T-helper 2 cell (primary cell): ENCODE results near the gene GRIK2.
"Not testable (repeated sequence)": the region's sequence is repeated elsewhere in the genome, so short reads cannot be mapped to it uniquely, and the experiment has no call there.

Experiments used
- DNase-seq, 5 experiments: peaks; one replicate each; pipeline versions ENCODE4 v3.0.0 to v3.0.0-alpha.2; 2012 to 2022

GRIK2 gene

DNA sequence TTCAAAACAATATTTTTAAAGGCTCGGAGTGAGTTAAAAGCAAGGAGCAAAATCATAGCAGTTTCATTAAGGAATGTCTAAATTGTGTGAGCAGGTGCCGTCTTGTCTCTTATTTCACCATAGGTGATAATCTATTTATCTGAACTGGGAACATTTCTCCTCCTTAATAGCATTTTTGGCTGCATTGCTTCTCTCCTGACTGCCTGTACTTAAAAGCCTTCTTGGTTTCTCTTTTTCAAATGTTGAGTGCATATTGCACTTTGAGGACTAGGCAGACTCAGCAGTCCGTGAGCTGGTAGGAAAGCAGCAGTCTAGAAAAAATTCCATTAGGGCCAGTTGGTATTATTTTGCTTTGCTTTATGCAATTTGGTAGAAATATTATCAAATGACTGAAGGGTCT lies 645.9 kb downstream of the GRIK2 start:
- DNase-seq = no peak

DNA sequence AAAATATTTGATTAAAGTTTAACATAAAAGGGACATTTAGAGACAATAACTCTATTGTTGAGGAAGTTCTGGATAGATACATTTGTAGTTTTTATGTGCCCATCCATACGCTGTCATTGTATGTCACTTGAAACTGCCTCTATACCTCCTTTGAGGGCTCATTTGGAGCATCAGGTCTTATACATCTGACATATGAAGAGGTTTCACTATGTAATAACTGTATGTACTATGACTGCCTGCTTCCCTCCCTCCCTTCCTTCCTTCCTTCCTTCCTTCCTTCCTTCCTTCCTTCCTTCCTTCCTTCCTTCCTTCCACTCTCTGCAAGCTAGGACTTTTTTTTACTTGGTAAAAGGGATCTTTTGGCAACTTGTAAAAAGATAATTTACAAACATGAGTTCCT lies 657.5 kb downstream of the GRIK2 start:
- DNase-seq = no peak

DNA sequence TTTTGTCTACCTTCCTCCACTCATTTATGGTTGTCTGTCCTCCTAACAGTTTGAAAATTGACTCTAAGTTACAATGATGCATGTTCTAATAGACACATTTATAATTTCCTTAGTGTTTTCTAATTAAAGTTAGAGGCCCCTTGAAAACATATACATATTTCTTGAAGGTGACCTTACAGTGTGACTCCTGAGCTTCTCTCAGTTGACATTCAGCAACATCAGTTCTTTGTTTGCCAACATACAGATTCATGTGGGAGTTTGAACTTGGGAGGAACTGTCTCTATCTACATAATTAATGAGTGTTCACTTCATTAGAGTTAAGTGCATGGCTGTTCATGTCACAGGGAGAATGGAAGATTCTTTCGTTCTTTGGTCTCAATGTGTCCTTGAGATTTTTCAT lies 658.2 kb downstream of the GRIK2 start:
- no peak for DNase-seq

DNA sequence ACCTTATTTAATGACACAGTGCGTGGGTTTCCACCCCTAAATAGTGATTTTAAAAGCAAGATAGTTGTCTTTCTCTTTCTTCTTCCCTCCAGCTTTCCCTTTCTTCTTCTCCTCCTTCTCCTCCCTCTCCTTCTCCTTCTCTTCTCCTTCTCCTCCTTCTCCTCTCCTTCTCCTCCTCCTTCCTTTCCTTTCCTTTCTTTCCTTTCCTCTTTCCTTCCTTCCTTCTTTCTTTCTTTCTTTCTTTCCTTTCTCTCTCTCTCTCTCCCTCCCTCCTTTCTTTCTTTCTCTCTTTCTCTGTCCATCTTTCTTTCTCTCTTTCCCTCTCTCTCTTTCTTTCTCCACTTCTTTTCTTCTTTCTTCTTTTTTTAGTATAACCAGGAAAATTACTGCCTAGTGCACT lies 670.6 kb downstream of the GRIK2 start:
- DNase-seq = no peak

DNA sequence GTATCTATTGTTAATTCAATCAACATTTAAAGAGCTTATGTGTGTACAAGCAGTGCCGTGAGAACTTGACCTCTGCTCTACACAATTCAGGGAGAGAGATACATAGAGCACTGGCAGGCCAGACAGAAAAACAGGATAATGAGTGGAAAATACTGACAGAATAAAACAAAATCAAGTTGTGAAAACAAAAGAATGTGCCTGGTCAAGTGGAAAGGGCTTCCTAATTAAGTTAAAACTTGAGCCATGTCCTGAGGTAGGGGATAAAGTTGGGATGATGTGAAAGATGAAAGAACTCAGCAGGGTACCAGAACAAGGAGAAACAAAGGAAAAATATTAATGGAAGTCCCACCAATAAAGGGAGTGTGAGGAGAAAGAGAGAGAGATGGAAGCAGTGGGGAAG lies 672.8 kb downstream of the GRIK2 start:
- DNase-seq = no peak

DNA sequence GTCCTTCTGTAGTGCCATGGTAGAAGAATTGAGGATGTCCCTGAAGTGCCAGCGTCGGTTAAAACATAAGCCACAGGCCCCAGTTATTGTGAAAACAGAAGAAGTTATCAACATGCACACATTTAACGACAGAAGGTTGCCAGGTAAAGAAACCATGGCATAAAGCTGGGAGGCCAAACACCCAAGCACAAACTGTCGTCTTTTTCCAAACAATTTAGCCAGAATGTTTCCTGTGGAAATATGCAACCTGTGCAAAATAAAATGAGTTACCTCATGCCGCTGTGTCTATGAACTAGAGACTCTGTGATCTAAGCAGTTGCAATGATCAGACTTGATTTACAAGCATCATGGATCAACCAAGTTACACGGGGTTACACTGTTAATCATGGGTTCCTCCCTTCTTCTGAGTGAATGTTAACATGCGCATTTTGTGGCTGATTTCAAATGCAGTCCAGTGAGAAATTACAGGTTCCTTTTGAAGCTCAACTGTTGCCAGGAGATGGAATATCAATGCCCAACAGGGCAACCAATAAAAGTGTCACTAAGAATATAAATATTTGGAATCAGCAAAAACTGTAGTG lies 674.9 kb downstream of the GRIK2 start:
- no peak for DNase-seq

DNA sequence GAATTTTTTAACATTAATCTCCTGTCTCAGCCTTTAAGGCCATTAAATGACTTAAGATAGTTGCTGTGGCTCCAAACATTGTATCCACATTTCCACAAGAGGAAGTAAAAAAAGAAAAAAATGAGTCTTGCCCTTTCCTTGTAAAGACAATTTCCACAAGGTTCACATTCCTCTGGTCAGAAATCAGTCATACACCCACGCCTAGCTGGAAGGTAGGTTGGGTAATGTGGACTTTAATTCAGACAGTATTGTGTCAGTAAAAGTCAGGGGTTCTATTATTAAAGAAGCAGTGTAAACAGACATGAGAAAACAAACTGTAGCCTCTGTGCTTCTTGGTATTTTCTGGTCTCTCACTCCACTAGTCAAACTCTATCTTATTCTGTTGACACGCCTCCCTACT lies 682.0 kb downstream of the GRIK2 start:
- DNase-seq = no peak

DNA sequence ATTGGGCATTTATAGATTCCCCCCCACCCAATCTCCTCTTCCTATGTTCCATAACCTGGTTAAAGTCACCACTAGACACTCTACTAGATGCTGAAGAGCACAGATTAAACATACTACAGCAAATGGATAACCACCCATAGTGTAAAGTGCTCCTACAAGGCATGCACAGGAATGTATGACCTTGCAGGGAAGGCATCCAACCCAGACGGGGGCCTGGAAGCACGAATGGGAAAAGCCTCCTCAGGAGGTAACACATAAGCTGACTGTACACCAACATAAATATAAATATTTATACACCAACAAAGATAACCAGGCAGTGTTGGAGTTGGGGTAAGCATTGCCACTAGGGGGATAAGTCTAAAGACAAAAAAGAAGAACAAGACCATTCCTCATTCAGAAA lies 691.7 kb downstream of the GRIK2 start:
- DNase-seq = no peak

DNA sequence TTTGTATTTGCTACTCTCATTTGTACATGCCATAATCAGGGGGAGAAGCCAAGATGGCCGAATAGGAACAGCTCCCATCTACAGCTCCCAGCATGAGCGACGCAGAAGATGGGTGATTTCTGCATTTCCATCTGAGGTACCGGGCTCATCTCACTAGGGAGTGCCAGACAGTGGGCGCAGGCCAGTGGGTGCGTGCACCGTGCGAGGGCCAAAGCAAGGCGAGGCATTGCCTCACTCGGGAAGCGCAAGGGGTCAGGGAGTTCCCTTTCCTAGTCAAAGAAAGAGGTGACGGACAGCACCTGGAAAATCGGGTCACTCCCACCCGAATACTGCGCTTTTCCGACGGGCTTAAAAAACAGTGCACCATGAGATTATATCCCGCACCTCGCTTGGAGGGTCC lies 694.7 kb downstream of the GRIK2 start:
- not testable (repeated sequence) for DNase-seq

DNA sequence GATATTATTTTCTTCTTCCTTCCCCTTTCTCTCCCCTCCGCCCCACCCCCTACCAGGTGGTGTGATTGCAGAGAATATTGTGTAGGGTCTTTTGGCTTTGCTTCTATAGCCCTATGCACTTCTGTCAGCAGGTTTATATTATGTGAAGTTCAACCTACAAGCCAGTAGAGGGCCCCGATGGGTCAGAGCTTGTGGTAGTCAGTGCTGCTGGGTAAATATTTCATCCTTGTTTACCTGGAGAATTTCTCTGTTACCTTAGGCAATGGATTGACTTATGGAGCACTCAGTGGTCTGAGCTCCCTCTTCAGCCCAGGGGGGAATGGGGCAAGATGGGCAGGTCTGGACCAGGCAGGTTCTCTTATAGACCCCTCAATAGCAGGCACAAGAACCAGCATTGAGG lies 720.9 kb downstream of the GRIK2 start:
- no peak for DNase-seq

DNA sequence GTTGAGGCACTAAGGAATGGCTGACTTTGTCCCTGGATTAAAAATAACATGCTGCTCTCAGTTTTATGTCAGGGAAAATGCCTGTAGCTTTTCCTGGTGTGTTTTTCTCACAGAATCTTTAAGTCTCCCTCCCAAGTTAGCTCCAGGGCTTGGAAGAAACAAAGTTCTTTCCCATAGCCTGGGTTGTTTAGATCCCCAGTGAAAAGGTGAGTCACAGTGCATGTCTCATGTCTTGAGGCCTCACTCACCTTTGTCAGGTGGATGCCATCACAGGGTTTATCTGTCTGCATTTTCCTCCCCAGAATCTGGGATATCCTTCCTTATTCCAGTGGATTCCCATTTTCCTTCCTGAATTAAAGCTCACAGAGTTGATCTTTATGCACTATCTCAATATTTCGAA lies 722.4 kb downstream of the GRIK2 start:
- DNase-seq = no peak

DNA sequence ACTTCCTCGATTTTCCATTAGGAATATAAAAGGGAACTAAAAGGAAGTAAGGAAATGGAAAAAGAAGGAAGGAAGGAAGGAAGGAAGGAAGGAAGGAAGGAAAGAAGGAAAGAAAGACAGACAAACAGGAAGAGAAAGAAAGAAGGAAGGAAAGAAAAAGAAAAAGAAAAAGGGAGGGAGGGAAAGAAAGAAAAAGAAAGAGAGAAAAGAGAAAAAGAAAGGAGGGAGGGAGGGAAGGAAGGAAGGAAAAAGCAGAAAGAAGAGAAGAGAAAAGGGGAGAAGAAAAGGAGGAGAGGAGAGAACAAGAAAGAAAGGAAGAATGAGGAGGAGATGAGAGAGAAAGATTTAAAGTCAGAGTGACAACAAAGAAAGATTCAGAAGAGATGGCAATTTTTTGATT lies 724.5 kb downstream of the GRIK2 start:
- DNase-seq = no peak
